HG02678 (cell line): ENCODE data around the gene CFAP97D2.
A peak's percentile ranks its signal among the peaks of the same experiment; 100 is the strongest.
"Not testable (repeated sequence)": the region's sequence is repeated elsewhere in the genome, so short reads cannot be mapped to it uniquely, and the experiment has no call there.

Experiments used
- ATAC-seq: cut with Tn5 transposase; IDR thresholded peaks from one replicate; pipeline ENCODE4 v1.9.1; 2021; ENCODE audit warnings: mild to moderate bottlenecking, moderate library complexity; ENCODE audit not compliant: unreplicated experiment

Gene CFAP97D2

DNA sequence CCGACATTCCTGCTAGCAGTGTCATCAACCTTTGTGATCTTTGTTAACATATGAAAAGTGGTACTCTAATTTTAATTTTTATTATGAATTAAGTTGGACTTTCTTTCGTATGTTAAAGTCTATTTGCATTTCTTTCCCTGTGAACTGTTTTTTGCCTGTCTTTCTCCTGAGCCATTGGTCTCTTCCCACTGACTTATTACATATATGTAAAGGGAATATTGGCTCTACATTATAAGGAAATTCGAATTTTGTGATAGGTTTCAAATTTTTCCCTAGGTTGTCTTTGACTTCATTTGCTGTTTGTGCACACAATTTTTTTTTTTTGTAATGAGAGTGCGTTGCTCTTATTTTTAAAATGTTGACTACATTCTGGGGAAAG lies 55.2 kb downstream of the CFAP97D2 start:
- no peak for ATAC-seq

DNA sequence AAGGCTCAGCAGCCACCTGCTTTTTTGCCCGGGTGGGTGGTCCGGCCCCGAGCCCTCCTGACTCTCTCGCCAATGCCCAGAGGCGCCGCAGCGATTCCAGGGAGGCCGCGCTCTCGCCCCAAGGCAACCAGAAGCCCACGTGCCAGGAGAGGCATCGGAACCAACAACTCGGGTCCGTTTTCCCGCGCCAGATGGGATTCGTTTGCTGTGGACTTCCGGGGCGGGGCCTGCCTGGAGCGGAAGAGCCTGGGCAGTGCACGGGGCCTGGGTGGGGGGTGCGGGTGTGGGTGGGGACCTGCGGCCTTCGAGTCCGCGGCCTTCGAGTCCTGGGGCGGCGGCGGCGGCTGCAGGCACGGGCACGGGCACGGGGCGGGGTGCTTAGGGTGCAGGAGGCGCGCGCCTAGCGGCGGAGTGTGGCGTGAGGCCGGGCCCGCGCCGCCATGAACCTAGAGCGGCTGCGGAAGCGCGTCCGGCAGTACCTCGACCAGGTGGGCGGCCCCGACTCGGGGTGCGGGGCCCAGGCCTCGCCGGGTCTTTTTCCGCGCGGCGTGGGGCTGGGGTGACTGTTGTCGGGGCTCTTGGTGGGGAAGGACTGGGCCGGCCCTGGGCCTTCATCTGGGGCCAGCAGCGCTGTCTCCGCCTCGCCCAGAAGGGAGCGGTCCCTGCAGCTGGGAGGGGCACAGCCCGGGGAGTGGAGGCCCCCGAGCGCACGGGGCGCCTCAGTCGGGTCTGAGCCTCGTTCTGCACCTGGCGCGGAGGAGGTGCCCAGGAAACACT lies 55.8 kb downstream of the CFAP97D2 start, which contains the start of gene CDC16:
TSS of gene CDC16 (plus strand) at position 253 of the 777 bp plus-strand sequence. CDS start at position 441, 188 bp downstream.
- peak; percentile 88 for ATAC-seq

DNA sequence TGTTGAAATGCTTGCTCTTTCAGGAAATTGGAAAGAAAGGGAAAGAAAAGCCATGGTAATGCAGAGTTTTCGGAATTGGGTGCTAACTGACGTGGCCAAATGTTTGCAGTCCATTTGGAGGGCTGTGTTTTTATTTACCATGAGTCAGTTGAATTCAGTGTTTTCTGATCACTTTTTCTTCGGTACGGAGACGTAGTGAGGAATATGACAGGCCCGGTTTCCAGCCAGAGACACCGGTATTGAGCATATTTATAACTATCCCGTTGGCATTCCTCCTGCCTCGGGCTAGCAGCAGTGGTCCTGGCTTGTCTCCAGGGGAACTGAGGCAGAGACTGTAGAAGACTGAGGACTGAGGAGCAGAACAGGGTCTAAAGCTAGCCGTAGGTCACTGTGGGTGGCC lies 56.6 kb downstream of the CFAP97D2 start:
- no peak for ATAC-seq

DNA sequence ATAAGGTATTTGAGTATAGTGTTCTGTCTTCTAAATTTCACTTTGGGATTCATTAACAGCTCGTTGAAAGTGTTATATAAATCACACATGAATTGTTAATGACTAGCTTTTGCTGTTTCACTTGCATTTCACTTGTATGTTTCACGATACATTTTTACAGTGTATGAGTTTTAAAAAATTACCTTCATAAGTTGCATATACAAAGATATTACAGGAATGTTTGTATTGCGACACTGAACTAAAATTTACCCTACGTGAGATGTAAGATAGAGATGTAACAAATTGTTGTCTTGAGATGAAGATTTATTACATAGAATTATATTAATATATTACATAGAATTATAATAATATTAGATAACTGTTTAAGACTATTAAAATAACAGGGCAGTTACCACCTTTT lies 57.2 kb downstream of the CFAP97D2 start:
- no peak for ATAC-seq

DNA sequence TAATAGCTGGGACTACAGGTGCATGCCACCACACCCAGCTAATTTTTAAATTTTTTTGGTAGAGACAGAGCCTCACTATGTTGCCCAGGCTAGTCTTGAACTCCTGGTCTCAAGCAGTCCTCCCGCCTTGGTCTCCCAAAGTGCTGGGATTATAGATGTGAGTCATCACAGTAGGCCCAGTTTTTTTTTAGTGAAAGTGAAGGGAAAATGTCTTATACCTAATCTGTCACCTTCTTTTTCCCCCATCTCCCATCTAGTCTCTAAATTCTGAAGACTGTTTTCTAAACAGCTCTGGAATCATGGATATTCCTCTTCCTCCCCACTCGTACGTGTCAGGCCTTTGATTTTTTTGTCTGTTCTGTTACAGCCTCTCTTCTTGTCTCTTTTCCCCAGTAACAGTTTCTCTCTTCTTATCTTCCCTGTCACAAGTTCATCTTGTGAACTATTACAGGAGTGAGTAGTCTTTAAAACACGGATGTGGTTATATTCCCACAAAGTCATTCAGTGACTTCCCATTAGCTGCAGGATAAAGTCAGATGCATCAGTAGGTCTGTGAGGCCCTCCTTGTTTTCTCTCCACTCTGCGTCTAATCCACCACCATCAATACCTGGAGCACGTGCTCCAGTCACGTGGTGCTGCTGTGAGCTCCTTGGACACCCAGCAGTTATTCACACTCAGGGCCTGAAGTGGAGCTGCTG lies 58.5 kb downstream of the CFAP97D2 start:
- no peak for ATAC-seq

DNA sequence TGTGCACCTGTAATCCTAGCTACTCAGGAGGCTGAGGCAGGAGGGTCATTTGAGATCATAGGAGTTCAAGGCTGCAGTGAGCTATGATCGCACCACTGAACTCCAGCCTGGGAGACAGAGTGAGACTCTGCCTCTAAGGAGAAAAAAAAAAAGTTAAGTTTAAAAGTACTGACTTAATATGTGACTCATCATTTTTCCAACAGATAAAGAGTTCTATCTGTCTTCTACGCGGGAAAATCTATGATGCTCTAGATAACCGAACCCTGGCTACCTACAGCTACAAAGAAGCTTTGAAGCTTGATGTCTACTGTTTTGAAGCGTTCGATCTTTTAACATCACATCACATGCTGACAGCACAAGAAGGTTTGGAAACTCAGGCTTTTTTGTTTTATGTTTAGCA lies 62.9 kb downstream of the CFAP97D2 start:
- no peak for ATAC-seq

DNA sequence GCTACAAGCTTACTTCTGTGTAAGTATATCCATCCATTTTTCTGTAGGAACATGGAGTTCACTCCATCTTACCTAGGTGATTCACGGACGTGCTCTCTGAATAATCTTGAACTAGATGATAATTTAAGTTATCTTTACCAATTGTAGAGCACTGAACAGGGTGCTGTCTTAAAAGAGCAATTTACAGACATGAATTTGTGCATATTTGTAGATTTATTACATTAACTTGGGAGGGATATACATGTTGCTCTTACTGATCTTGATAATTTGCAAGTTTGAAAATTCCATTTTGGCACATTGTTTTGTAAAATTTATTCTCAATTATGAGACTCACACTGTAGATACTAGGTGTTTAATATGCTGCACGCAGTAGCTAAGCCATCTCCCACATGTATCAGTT lies 64.9 kb downstream of the CFAP97D2 start:
- no peak for ATAC-seq

DNA sequence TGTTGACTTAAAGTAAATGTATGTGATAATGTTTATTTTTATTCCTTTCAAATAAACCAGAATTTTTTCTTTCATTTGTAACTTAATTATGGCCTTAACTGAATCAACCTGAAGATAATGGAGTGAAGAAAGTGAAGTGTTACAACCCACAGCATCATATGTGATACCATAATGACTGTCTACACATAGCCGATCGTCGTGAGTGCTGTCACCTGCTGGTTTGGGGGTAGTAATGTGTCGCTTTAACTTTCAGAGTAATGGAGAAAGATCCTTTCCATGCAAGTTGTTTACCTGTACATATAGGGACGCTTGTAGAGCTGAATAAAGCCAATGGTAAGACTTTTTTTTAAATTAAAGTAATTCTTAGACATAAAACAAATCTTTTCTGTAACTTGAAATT lies 65.6 kb downstream of the CFAP97D2 start:
- no peak for ATAC-seq

DNA sequence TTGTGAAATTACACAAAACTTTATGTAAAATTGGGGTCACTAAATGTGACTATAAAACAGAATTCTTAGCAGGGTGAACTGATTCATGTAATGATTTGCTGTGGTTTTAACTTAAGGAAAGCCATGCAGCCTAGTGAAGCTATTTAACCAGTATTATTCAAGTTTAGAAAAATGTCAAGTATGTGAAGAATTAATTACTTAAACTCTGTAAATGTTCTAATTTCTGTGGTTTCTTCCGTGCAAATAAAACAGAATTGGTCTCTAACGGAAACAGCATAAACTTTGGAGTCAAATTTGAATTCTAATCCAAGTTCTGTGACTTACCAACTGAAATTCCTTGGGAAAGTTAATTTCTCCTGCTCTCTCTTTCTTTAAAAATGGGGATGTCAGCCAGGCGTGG lies 69.0 kb downstream of the CFAP97D2 start:
- ATAC-seq: no peak

DNA sequence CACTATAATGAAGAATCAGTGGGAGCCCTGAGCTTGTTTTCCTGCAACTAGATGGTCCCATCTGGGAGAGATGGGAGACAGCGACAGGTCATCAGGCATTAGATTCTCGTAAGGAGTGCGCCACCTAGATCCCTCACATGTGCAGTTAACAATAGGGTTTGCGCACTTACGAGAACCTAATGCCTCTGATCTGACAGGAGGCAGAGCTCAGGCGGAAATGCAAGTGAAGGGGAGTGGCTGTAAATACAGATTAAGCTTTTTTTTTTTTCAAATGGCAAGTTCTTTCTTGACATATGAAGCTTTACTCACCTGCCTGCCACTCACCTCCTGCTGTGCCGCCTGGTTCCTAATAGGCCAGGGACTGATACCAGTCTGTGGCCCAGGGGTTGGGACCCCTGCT lies 70.0 kb downstream of the CFAP97D2 start:
- no peak for ATAC-seq

DNA sequence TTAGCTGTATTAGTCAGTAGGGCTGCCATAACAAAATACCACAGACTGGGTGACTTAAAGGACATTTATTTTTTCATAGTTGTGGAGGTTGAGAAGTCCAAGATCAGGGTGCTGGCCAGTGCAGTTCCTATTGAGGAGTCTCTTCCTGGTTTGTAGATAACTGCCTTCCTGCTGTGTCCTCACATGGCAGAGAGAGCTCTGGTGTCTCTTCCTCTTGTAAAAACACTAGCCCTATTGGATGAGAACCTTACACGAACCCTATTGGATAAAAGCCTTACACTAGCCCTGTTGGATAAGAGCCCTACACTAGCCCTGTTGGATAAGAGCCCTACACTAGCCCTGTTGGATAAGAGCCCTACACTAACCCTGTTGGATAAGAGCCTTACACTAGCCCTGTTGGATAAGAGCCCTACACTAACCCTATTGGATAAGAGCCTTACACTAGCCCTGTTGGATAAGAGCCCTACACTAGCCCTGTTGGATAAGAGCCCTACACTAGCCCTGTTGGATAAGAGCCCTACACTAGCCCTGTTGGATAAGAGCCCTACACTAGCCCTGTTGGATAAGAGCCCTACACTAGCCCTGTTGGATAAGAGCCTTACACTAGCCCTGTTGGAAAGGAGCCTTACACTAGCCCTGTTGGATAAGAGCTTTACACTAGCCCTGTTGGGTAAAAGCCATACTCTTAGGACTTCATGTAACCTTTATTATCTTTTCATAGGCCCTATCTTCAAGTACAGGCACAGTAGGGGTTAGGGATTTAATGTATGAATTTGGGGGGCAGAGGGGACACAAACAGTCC lies 72.8 kb downstream of the CFAP97D2 start:
- ATAC-seq: not testable (repeated sequence)

DNA sequence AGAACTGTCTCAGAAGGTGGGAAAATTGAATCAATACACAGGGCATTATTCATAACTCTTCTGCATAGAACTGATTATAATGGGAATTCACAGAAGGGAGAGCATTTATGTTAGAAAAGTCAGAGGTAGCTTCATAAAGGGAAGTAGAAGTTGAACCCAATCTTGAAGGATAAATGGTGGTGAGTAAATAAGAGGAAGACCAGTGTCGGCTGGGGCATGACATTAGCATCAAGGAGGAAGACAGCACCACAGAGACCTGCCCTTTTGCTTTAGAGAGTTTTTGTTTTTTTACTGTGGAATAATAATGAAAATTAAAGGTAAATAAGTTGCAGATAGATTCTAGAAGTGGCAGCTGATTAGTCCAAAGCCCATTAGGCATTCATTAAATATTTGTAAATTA lies 77.5 kb downstream of the CFAP97D2 start:
- ATAC-seq: no peak

DNA sequence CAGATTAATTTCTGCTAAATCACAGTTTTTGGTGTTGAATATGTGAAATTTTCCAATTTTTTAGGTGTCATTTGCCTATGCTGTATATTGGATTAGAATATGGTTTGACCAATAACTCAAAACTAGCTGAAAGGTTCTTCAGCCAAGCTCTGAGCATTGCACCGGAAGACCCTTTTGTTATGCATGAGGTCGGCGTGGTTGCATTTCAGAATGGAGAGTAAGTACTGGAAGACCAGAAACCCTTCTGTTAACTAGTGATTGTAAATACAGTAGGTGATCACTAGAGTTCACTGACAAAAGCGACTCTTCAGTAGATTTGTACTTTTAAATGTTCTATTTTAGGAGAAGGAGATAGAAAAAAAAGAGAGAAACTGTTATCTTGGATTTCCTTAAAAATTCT lies 78.0 kb downstream of the CFAP97D2 start:
- ATAC-seq: no peak

DNA sequence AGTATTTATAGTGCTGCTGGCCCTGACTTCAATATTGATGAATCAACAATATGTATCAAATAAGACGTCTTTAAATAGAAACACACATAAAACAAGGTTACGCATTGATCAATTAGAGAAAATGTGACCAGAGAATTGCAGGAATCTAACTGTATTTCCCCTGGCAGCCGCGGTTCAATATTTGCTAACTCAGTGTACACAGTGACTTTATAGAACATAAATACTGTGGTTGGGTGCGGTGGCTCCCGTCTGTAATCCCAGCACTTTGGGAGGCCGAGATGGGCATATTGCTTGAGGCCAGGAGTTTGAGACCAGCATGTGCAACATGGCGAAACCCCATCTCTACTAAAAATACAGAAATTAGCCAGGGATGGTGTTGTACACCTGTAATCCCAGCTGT lies 79.5 kb downstream of the CFAP97D2 start:
- ATAC-seq: no peak

DNA sequence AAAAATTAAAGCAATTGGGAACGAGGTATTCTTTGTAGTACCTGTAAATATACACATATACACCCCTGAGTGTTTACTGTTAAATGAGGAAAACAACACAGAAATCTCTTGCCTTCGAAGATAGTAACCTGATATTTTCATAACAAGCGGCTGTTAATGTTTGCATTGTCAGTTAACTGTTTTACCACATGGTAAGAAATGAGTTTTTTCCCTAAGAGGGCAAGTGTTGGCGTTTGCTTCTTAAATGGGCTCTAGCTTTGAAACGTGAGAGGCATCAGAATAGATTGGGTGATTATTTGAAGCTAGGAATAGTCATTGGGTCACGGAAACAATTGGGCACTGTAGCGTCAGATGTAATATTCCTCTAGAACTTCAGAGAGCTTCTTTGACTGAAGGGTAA lies 80.3 kb downstream of the CFAP97D2 start:
- no peak for ATAC-seq

DNA sequence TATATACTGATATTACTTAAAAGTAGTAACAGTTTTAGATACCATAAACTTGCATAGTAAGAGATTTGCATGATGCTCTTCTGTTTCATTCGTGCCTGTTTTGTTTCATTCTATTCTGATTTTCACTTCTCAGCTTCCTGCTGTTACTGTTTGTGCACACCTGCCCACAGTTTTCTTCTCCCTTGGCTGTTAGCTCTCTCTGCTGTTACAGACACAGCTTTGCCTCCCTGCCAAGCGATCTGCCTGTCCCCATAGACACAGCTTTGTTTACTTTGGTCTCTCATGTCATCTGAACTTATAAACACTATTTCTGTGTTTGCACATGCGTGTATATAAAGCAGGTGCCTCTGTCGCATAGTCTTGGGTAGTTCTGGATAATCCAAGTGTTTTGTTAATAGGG lies 80.9 kb downstream of the CFAP97D2 start:
- no peak for ATAC-seq

DNA sequence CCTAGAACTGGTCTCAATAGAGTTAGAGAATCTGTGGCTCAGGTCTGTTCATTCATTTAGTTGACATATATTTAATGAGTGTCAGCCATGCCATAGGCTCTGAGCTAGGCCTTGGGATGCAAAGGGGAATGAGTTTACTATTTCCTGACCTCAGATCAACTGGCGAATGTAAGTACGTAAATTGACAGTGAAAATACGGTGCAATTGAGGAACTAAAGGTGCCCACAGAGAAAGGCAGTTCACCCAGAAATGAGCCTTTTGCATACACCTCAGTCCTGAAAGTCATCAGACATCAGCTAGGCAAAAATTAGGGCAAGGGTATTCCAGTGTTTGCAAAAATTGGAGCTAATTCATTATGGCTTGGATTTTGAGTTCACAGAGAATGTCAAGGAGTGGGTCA lies 81.8 kb downstream of the CFAP97D2 start:
- ATAC-seq: no peak

DNA sequence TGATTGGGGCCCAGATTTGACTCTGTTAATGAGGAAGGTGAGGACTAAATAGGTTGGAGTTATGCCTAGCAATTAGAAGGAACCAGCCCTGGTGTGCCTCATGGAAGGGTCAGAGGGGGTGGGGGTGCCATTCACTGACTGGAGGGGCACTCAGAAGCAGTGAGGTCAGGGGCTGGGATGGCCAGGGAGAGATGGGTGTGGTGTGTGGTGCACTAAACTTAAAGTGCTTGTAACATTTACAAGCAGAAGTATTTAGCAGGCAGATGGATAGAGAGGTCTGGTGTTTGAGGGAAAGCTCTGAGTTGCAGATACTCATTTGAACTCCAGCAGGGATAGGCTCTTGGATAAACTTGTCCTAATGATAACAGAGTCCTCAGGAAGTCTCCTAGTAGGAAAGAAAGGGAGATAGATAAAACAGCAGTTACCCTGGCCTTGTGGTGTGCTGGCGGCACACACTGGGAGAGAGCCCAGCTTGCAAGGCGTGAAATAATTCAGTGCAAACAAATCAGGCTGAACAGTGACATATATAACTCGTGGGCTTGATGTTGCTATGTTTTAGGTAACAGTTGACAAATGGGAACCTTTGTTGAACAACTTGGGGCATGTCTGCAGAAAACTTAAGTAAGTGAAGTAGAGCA lies 82.4 kb downstream of the CFAP97D2 start:
- ATAC-seq: no peak

DNA sequence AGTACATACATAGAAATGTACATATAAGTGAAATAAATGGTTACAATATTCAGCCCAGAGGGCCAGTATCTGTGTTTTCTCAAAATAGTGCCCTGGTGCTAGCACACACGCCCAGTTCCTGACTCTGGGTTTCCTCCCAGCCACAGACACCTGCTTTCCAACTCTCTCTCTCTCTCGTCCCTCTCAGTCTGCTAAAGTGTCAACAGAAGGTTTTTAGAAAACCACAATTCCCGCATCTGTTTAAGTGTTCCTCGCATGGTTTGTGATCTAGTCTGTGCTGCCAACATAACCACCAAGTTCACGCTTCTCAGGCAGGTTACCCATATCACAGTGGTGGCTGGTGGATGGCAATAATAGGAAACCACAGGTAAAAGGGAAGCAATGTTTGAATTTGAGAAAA lies 84.5 kb downstream of the CFAP97D2 start:
- ATAC-seq: peak; percentile 62

DNA sequence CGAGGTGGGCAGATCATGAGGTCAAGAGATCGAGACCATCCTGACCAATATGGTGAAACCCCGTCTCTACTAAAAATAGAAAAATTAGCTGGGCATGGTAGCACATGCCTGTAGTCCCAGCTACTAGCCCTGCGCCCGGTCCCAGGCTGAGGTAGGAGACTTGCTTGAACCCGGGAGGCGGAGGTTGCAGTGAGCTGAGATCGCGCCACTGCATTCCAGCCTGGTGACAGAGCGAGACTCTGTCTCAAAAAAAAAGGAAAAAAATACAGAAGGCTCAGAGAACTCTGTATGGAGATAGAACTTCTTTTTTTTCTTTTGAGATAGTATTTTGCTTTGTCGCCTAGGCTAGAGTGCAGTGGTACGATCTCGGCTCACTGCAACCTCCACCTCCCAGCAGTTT lies 85.3 kb downstream of the CFAP97D2 start:
- not testable (repeated sequence) for ATAC-seq
